HG03520 (cell line): ENCODE data around the gene EFCAB8.

Source experiments
- ATAC-seq: cut with Tn5 transposase; IDR thresholded peaks from one replicate; pipeline ENCODE4 v1.9.1; 2021; ENCODE audit warnings: mild to moderate bottlenecking, moderate library complexity; ENCODE audit not compliant: unreplicated experiment

The EFCAB8 gene

GRCh38 chr20:33005908-33006775 is 147.4 kb downstream of the EFCAB8 start:
- no peak for ATAC-seq

- no peak for ATAC-seq
Measured at GRCh38 chr20:33006776-33007375, 148.2 kb downstream of the EFCAB8 start.

- ATAC-seq: no peak
Measured at GRCh38 chr20:33007376-33008335, 148.9 kb downstream of the EFCAB8 start, which contains the start of gene BPIFB2. BPIFB2 (plus strand) TSS chr20:33007704; CDS start chr20:33008575, 871 bp downstream.

GRCh38 chr20:33008336-33009213 is 149.9 kb downstream of the EFCAB8 start:
- no peak for ATAC-seq

GRCh38 chr20:33009214-33010132 is 150.8 kb downstream of the EFCAB8 start:
- no peak for ATAC-seq

- no peak for ATAC-seq
Measured at GRCh38 chr20:33010133-33010504, 151.4 kb downstream of the EFCAB8 start.

GRCh38 chr20:33010674-33011449 is 152.1 kb downstream of the EFCAB8 start:
- ATAC-seq: no peak
